HEK293T (cell line): ENCODE measurements around the gene EOGT.

Experiments
- CTCF ChIA-PET: fragments of 350-600 bp; formaldehyde crosslinking; extraction: SDS; loops from one replicate; lab custom pipeline; 2021; ENCODE audit warnings: antibody characterized with exemption, inconsistent platforms; lab: Yijun Ruan, JAX
- POLR2A ChIA-PET: fragments of 350-600 bp; formaldehyde crosslinking; extraction: SDS; loops from one replicate; lab custom pipeline; 2020; ENCODE audit warnings: antibody characterized with exemption, inconsistent platforms; lab: Yijun Ruan, JAX
- DNase-seq: peaks from one replicate; pipeline ENCODE4 v3.0.0; 2012; ENCODE audit warnings: mixed read lengths; ENCODE audit errors: extremely low spot score
- ARNT ChIP-seq: fragments of 450-650 bp; IDR thresholded peaks from 2 replicates; pipeline ENCODE4 v1.6.1; 2017; ENCODE audit warnings: mild to moderate bottlenecking
- BHLHE40 ChIP-seq: fragments of 450-650 bp; IDR thresholded peaks from 2 replicates; pipeline ENCODE4 v1.6.1; 2016; ENCODE audit warnings: mild to moderate bottlenecking, moderate library complexity, borderline replicate concordance
- CTBP1 ChIP-seq: fragments of 450-650 bp; IDR thresholded peaks from 2 replicates; pipeline ENCODE4 v1.6.1; 2016; ENCODE audit warnings: borderline replicate concordance
- ELF4 ChIP-seq: fragments of 450-650 bp; IDR thresholded peaks from 2 replicates; pipeline ENCODE4 v1.6.1; 2017; ENCODE audit warnings: antibody characterized with exemption
- FOXA1 ChIP-seq: fragments of 450-650 bp; IDR thresholded peaks from 2 replicates; pipeline ENCODE4 v1.6.1; 2016; ENCODE audit warnings: mild to moderate bottlenecking
- FOXK2 ChIP-seq: fragments of 450-650 bp; IDR thresholded peaks from 2 replicates; pipeline ENCODE4 v1.6.1; 2016; ENCODE audit warnings: mild to moderate bottlenecking
- FOXM1 ChIP-seq: fragments of 450-650 bp; IDR thresholded peaks from 2 replicates; pipeline ENCODE4 v1.6.1; 2017; ENCODE audit warnings: mild to moderate bottlenecking, borderline replicate concordance
- HDGF ChIP-seq: fragments of 450-650 bp; IDR thresholded peaks from 2 replicates; pipeline ENCODE4 v1.6.1; 2017; ENCODE audit warnings: antibody characterized with exemption, borderline replicate concordance
- L3MBTL2 ChIP-seq: fragments of 450-650 bp; conservative IDR thresholded peaks from 2 replicates; pipeline ENCODE4 v1.6.1; 2016; ENCODE audit warnings: mild to moderate bottlenecking
- LEF1 ChIP-seq: fragments of 450-650 bp; IDR thresholded peaks from 2 replicates; pipeline ENCODE4 v1.6.1; 2017; ENCODE audit warnings: mild to moderate bottlenecking, borderline replicate concordance
- NFRKB ChIP-seq: fragments of 450-650 bp; IDR thresholded peaks from 2 replicates; pipeline ENCODE4 v1.6.1; 2016; ENCODE audit warnings: mild to moderate bottlenecking, moderate library complexity
- SP1 ChIP-seq: fragments of 450-650 bp; IDR thresholded peaks from 2 replicates; pipeline ENCODE4 v1.6.1; 2017
- SUZ12 ChIP-seq: fragments of 450-650 bp; IDR thresholded peaks from 2 replicates; pipeline ENCODE4 v1.6.1; 2016; ENCODE audit warnings: mild to moderate bottlenecking
- TARDBP ChIP-seq: fragments of 450-650 bp; IDR thresholded peaks from 2 replicates; pipeline ENCODE4 v1.6.1; 2016
- ZNF384 ChIP-seq: fragments of 450-650 bp; IDR thresholded peaks from 2 replicates; pipeline ENCODE4 v1.6.1; 2016
- TF ChIP-seq, protein P1 (sequence below): fragments of 450-650 bp; IDR thresholded peaks from 2 replicates; pipeline ENCODE4 v1.6.1; 2016

EOGT gene

DNA sequence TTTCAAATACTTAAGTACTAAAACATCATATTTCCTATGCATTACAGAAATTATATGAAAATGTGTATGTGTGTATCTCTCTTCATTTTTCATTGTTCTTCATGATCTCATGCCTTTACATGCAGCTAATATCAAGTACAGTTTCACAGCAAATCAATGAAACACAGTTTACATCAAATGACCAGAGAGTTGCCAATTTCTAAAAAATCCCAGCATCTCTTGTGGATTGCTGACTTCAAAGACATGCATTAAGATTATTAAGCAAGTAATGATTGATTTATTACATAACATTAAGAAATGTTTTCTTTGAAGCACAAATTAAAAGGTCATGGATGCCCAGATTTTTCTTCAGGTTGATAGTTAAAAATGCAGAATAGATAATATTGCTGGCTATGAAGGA is 50.1 kb downstream of the EOGT start:
- POLR2A ChIA-PET = no interaction called here
- no peak for DNase-seq
- no peak for TF ChIP-seq SP1
- TF ChIP-seq ARNT = no peak
- TF ChIP-seq, protein P1, sequence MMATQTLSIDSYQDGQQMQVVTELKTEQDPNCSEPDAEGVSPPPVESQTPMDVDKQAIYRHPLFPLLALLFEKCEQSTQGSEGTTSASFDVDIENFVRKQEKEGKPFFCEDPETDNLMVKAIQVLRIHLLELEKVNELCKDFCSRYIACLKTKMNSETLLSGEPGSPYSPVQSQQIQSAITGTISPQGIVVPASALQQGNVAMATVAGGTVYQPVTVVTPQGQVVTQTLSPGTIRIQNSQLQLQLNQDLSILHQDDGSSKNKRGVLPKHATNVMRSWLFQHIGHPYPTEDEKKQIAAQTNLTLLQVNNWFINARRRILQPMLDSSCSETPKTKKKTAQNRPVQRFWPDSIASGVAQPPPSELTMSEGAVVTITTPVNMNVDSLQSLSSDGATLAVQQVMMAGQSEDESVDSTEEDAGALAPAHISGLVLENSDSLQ = no peak
- TF ChIP-seq ZNF384 = no peak
- no peak for TF ChIP-seq BHLHE40
- TF ChIP-seq HDGF = no peak
- no peak for TF ChIP-seq FOXK2
- no peak for TF ChIP-seq FOXM1
- CTCF ChIA-PET = no interaction called here

DNA sequence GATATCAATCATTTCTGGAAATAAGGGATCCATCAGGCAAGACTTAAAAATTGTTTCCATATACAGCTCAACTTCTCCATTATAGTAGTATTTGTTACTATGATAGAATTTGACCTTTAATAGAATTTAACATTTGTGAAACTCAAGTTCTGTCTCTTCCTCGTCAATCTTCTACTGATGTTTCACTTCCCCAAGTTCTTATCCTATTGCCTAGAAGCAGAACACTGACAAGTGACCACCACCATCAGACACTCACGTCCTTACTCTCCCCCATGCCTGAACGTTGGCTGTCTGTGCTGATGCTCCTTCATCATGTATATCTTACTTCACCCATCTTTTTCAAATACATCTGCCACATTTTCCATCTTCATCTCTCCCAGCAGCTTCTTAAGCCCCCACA is 54.6 kb downstream of the EOGT start:
- ChIA-PET CTCF (interaction anchor here (0.6 kb wide), 1 partner anchor 15 kb away, joined by 4 read pairs; no protein-coding TSS in a partner anchor), POLR2A (no interaction called here)
- TF ChIP-seq ZNF384 (no peak), NFRKB (no peak), FOXM1 (no peak), SUZ12 (no peak), FOXA1 (no peak), HDGF (no peak), FOXK2 (no peak), CTBP1 (no peak), TARDBP (no peak), SP1 (no peak), L3MBTL2 (no peak), ELF4 (no peak), ARNT (no peak), LEF1 (no peak), BHLHE40 (no peak)
- TF ChIP-seq, protein P1 = no peak
- no peak for DNase-seq

DNA sequence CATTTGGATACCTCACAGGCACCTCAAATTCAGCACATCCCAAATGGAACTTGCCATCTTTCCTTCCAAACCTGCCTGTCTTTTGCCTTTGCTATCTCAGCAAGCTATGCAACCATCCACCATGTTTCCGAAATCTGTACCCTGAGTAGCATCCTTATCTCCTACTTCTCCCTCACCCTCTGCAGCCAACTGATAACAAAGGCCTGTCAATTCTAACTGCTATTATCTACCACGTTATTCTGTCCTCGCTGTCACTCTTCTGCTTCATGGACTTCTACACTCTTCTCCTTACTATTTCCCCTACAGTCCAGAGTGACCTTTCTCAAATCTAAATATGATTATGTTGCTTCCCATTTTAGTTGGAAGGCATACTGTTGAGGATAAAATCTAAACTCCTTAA is 55.6 kb downstream of the EOGT start:
- TF ChIP-seq ZNF384 (no peak), FOXK2 (no peak), CTBP1 (no peak), ARNT (no peak), SP1 (no peak), FOXA1 (no peak), NFRKB (no peak), ELF4 (no peak), SUZ12 (no peak), TARDBP (no peak), BHLHE40 (no peak), LEF1 (no peak), FOXM1 (no peak)
- TF ChIP-seq, protein P1 = no peak
- POLR2A ChIA-PET = no interaction called here
- DNase-seq = no peak
- CTCF ChIA-PET = no interaction called here

DNA sequence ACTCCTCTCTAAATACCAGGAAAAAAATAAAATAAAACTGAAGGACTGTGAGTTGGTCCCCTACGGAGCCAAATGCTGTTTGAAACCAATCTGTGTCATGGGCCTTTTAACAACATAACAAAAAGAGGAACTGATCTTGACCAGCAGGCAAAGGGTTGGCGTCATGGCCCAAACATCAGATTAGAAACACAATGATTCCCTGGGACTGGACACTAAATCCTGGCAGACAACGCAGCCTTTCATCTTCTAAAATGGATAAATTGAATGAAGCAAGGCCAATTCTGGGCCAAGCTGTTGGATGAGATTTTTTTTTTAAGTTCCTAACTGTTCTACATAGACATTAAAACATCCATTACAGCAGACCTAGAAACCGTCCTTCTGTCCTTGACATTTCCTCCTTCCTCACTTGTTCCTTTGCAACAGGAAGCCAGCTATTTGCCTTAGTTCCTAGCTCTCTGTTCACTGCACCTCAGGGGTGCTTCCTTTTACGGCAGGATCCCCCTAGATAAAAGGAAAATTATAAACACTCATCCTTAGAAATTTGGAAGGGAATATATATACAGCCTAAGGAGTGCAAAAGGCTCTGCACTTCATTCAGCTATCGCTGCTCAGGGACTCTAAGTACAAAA is 59.6 kb downstream of the EOGT start:
- ChIA-PET POLR2A (no interaction called here), CTCF (no interaction called here)
- no peak for TF ChIP-seq SUZ12
- no peak for DNase-seq

DNA sequence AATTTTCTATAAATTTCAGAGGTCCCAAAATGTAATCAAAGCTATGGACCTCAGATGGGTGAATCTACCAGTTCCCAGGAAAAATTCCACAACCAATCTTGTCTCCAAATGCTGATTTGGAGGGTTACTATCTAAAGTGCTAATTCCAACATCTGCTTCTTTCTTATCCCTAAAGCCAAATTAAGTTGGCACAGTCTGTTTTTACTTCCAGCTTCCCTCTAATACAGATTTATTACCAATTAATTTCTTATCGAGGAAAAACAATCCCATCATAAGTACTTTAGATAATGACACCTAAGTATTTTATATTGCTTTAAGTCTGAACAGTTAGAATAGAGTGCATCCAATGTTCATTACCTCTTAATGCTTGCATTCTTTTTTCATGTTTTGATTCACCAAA is 68.3 kb downstream of the EOGT start:
- no peak for TF ChIP-seq NFRKB
- TF ChIP-seq TARDBP = no peak
- no peak for TF ChIP-seq ARNT
- TF ChIP-seq ELF4 = no peak
- no peak for TF ChIP-seq FOXA1
- no peak for TF ChIP-seq SUZ12
- TF ChIP-seq BHLHE40 = no peak
- TF ChIP-seq CTBP1 = no peak
- no peak for TF ChIP-seq SP1
- no peak for TF ChIP-seq FOXM1
- TF ChIP-seq FOXK2 = no peak
- no peak for TF ChIP-seq ZNF384
- no peak for TF ChIP-seq L3MBTL2
- no peak for TF ChIP-seq HDGF
- no peak for TF ChIP-seq LEF1
- POLR2A ChIA-PET = no interaction called here
- CTCF ChIA-PET = no interaction called here
- no peak for DNase-seq

- ChIA-PET POLR2A (no interaction called here), CTCF (interaction anchor here (0.6 kb wide), 1 partner anchor 15 kb away, joined by 4 read pairs; no protein-coding TSS in a partner anchor)
- no peak for TF ChIP-seq FOXK2
- TF ChIP-seq, protein P1 = no peak
- no peak for TF ChIP-seq ZNF384
- no peak for TF ChIP-seq HDGF
- TF ChIP-seq SP1 = no peak
- no peak for TF ChIP-seq FOXM1
- no peak for TF ChIP-seq FOXA1
- no peak for TF ChIP-seq CTBP1
- TF ChIP-seq SUZ12 = no peak
- no peak for TF ChIP-seq NFRKB
- TF ChIP-seq ELF4 = no peak
- TF ChIP-seq ARNT = no peak
- no peak for TF ChIP-seq L3MBTL2
- no peak for TF ChIP-seq LEF1
- TF ChIP-seq BHLHE40 = no peak
- TF ChIP-seq TARDBP = no peak
- no peak for DNase-seq
Measured at GRCh38 chr3:68943753-68944500, 69.6 kb downstream of the EOGT start.
